WTC11 (cell line): Measurements from ENCODE around the gene CSPG4.

Source experiments
- AFF4 ChIP-seq: sonication (generic); formaldehyde crosslinking; IDR thresholded peaks from 2 replicates; pipeline ENCODE4 v1.8.1; 2023; ENCODE audit warnings: mild to moderate bottlenecking, missing genetic modification reagents, borderline replicate concordance
- CREB1 ChIP-seq: sonication (generic); formaldehyde crosslinking; IDR thresholded peaks from 2 replicates; pipeline ENCODE4 v1.8.0; 2023; ENCODE audit warnings: mild to moderate bottlenecking, missing genetic modification reagents
- CTCF ChIP-seq: fragments of 200-600 bp; IDR thresholded peaks from 2 replicates; pipeline ENCODE4 v1.8.0; 2022; ENCODE audit warnings: antibody characterized with exemption
- TP53 ChIP-seq: sonication (generic); formaldehyde crosslinking; IDR thresholded peaks from 2 replicates; pipeline ENCODE4 v1.8.1; 2023; ENCODE audit warnings: mild to moderate bottlenecking, missing genetic modification reagents
- ZNF317 ChIP-seq: sonication (generic); formaldehyde crosslinking; IDR thresholded peaks from 2 replicates; pipeline ENCODE4 v1.8.1; 2023; ENCODE audit warnings: low read depth, mild to moderate bottlenecking, moderate library complexity, missing genetic modification reagents, borderline replicate concordance
- ZNF425 ChIP-seq: fragments of 250-450 bp; sonication (Bioruptor Pico); conservative IDR thresholded peaks from 2 replicates; pipeline ENCODE4 v1.9.0; 2021; ENCODE audit warnings: mild to moderate bottlenecking
- ZNF512 ChIP-seq: sonication (generic); formaldehyde crosslinking; IDR thresholded peaks from 2 replicates; pipeline ENCODE4 v1.8.1; 2022; ENCODE audit warnings: missing genetic modification reagents, borderline replicate concordance

- TF ChIP-seq ZNF425 (CRISPR knock-in tag) (no peak), ZNF512 (CRISPR knock-in tag) (no peak), CTCF (no peak), CREB1 (CRISPR knock-in tag) (no peak), AFF4 (CRISPR knock-in tag) (no peak), TP53 (CRISPR knock-in tag) (no peak), ZNF317 (CRISPR knock-in tag) (no peak)
Measured at GRCh38 chr15:75760704-75761435, 48.2 kb upstream of the CSPG4 start.
